Measurements from ENCODE around the gene FHIP2A.
A peak's percentile ranks its signal among the peaks of the same experiment; 100 is the strongest.
"Not testable (repeated sequence)": the region's sequence is repeated elsewhere in the genome, so short reads cannot be mapped to it uniquely, and the experiment has no call there.

The FHIP2A gene

GRCh38 chr10:114815791-114816190 lies 5.8 kb upstream of the FHIP2A start:
- DNase-seq: no peak
- intact Hi-C loops (cut with DNase I): no loop called here

- no peak for DNase-seq
- intact Hi-C loops (cut with DNase I): no loop called here
Measured at GRCh38 chr10:114816308-114816707, 5.3 kb upstream of the FHIP2A start.

- intact Hi-C loops (cut with DNase I): no loop called here
- DNase-seq: no peak
Measured at GRCh38 chr10:114819322-114819721, 2.3 kb upstream of the FHIP2A start.

GRCh38 chr10:114821915-114822443 lies 399 bp downstream of the FHIP2A start:
- peak in 5 of 10 donors; percentile 8 to 74 (median 17) for DNase-seq
- intact Hi-C loops (cut with DNase I): no loop called here

GRCh38 chr10:114822444-114823076 lies 980 bp downstream of the FHIP2A start:
- peak in 8 of 10 donors; percentile 6 to 85 (median 28) for DNase-seq
- intact Hi-C loops (cut with DNase I): no loop called here

- intact Hi-C loops (cut with DNase I): no loop called here
- no peak for DNase-seq
Measured at GRCh38 chr10:114823077-114823463, 1.5 kb downstream of the FHIP2A start.

GRCh38 chr10:114824391-114824790 lies 2.8 kb downstream of the FHIP2A start:
- intact Hi-C loops (cut with DNase I): no loop called here
- no peak for DNase-seq

GRCh38 chr10:114825513-114826253 lies 4.1 kb downstream of the FHIP2A start:
- intact Hi-C loops (cut with DNase I): no loop called here
- DNase-seq: no peak

- intact Hi-C loops (cut with DNase I): no loop called here
- DNase-seq: no peak
Measured at GRCh38 chr10:114829160-114829909, 7.8 kb downstream of the FHIP2A start.

GRCh38 chr10:114831186-114831867 lies 9.7 kb downstream of the FHIP2A start:
- intact Hi-C loops (cut with DNase I): no loop called here
- DNase-seq: no peak

- intact Hi-C loops (cut with DNase I): no loop called here
- no peak for DNase-seq
Measured at GRCh38 chr10:114837690-114838089, 16.1 kb downstream of the FHIP2A start.

GRCh38 chr10:114839901-114840300 lies 18.3 kb downstream of the FHIP2A start:
- intact Hi-C loops (cut with DNase I): no loop called here
- no peak for DNase-seq

GRCh38 chr10:114845978-114846693 lies 24.6 kb downstream of the FHIP2A start:
- no peak for DNase-seq
- intact Hi-C loops (cut with DNase I): no loop called here

- intact Hi-C loops (cut with DNase I); DNase-seq: not testable (repeated sequence)
Measured at GRCh38 chr10:114847517-114847916, 25.9 kb downstream of the FHIP2A start.

- DNase-seq: no peak
- intact Hi-C loops (cut with DNase I): no loop called here
Measured at GRCh38 chr10:114849674-114850073, 28.1 kb downstream of the FHIP2A start.

- DNase-seq: no peak
- intact Hi-C loops (cut with DNase I): no loop called here
Measured at GRCh38 chr10:114850126-114850525, 28.5 kb downstream of the FHIP2A start.

GRCh38 chr10:114851336-114851735 lies 29.8 kb downstream of the FHIP2A start:
- no peak for DNase-seq

GRCh38 chr10:114852197-114852596 lies 30.6 kb downstream of the FHIP2A start:
- intact Hi-C loops (cut with DNase I): no loop called here
- no peak for DNase-seq

More at GRCh38 chr10:114851336-114851735, 29.8 kb downstream of the FHIP2A start:
- intact Hi-C loops (cut with DNase I): no loop called here

GRCh38 chr10:114854906-114855305 lies 33.3 kb downstream of the FHIP2A start:
- DNase-seq: no peak
- intact Hi-C loops (cut with DNase I): no loop called here
